ENCODE results near the gene GADD45G. TPM values are rescaled to one million over a fixed set of nuclear protein-coding genes. Genes with fewer than 3 reads are reported as not detected.

Gene GADD45G
- total and polyA plus RNA-seq, 2 of the 8 experiments (the other 6 are each of a cell fraction or from before 2014, with no cell fraction given), result 7.0 to 11.4 TPM

- no peak overlapping the region for H3K27ac ChIP-seq (ENCODE audit: low read depth, low read length)
- FAIRE-seq, result no peak
- TF ChIP-seq CTCF (IDR thresholded peaks at IDR 0.05; ENCODE audit: control extremely low read depth in 1 of 3, insufficient read depth in 1 of 3, low read depth in 1 of 3, low read length in 3 of 3) (no peak), KDM4A (IDR thresholded peaks at IDR 0.05; ENCODE audit: low read depth, low read length, severe bottlenecking) (no peak), CTBP2 (IDR thresholded peaks at IDR 0.05; ENCODE audit: borderline replicate concordance, insufficient read depth, insufficient read length, low read length) (no peak), RAD21 (IDR thresholded peaks at IDR 0.05 in 1 of 2, conservative IDR thresholded peaks at IDR 0.05 in 1 of 2; ENCODE audit: low read depth in 2 of 2, low read length in 2 of 2) (no peak), SP4 (IDR thresholded peaks at IDR 0.05; ENCODE audit: low read length) (no peak), E2F6 (IDR thresholded peaks at IDR 0.05) (no peak), SIRT6 (IDR thresholded peaks at IDR 0.05; ENCODE audit: low read length) (no peak), CHD1 (IDR thresholded peaks at IDR 0.05; ENCODE audit: low read depth, low read length) (no peak), YY1 (IDR thresholded peaks at IDR 0.05; ENCODE audit: low read depth, low read length) (no peak), NANOG (IDR thresholded peaks at IDR 0.05; ENCODE audit: insufficient read depth, low read depth, low read length, poor library complexity, severe bottlenecking) (no peak), CEBPB (IDR thresholded peaks at IDR 0.05; ENCODE audit: low read depth, low read length) (no peak)
These were observed 38.0 kb downstream of the GADD45G start for GRCh38 chr9:89642789-89643188.

More at GRCh38 chr9:89642789-89643188, 38.0 kb downstream of the GADD45G start:
- H3K4me2 ChIP-seq (ENCODE audit: insufficient read depth in 1 of 2, low read depth in 2 of 2, low read length in 2 of 2), result no peak overlapping the region
- no peaks in the 10 kb centered on the region for H3K23me2 ChIP-seq (ENCODE audit: low read depth, low read length)
- H4K91ac ChIP-seq (replicated peaks; ENCODE audit: insufficient read length, low read length), result no peak overlapping the region
- WGBS, 2 experiments (ENCODE audit: extremely low coverage in 1 of 2, insufficient coverage in 1 of 2, insufficient read length in 1 of 2, insufficient replicate concordance in 2 of 2, low coverage in 1 of 2, low lambda C conversion rate in 2 of 2, missing lambda C conversion rate in 1 of 2), result 94% methylated on average over 6 of the region's 6 CpGs; no CpG with 5 or more reads in 1 of the 2 experiments
- H3K14ac ChIP-seq (ENCODE audit: insufficient read length), result no peak overlapping the region
- H3K36me3 ChIP-seq (ENCODE audit: control insufficient read depth in 2 of 4, insufficient read depth in 4 of 4, low read length in 3 of 4), result no peaks in the 10 kb centered on the region
- H3K18ac ChIP-seq (ENCODE audit: extremely low read depth, low read length), result no peak overlapping the region
- H3K4me3 ChIP-seq (ENCODE audit: extremely low read depth in 1 of 4, insufficient read depth in 2 of 4, low read depth in 3 of 4, low read length in 4 of 4), result no peak overlapping the region
- H4K20me1 ChIP-seq (replicated peaks in 1 of 2; ENCODE audit: control insufficient read depth in 1 of 2, insufficient read depth in 2 of 2, low read length in 2 of 2), result no peaks in the 10 kb centered on the region
- ChIA-PET POLR2A (ENCODE audit: partially characterized antibody) (no interaction called here), CTCF (ENCODE audit: partially characterized antibody) (interaction anchor here (0.9 to 1.8 kb wide), 3 partner anchors 19 to 115 kb away, joined by 3 to 10 read pairs (median 4); no protein-coding TSS in a partner anchor)
- H2BK5ac ChIP-seq (ENCODE audit: low read depth, low read length), result no peak overlapping the region
- H3K4me1 ChIP-seq (replicated peaks in 1 of 4; ENCODE audit: control insufficient read depth in 3 of 4, insufficient read depth in 4 of 4, low read length in 3 of 4), result peaks cover 0 to 6% (median 0%) of the 10 kb centered on the region in 4 experiments; a peak in 4 of 7 replicates
- no peak overlapping the region for H4K5ac ChIP-seq (ENCODE audit: insufficient read length, low read depth, low read length)
- no peak overlapping the region for H3K9ac ChIP-seq (replicated peaks in 1 of 4; ENCODE audit: extremely low read depth in 1 of 4, low read depth in 3 of 4, low read length in 3 of 4)
- no peak overlapping the region for H2BK20ac ChIP-seq (ENCODE audit: low read length)
- H3K79me2 ChIP-seq (ENCODE audit: control insufficient read depth in 1 of 2, insufficient read depth in 2 of 2, low read length in 2 of 2), result no peaks in the 10 kb centered on the region
- H3K56ac ChIP-seq (replicated peaks; ENCODE audit: insufficient read length, low read depth, low read length), result no peak overlapping the region
- no peak overlapping the region for H2BK120ac ChIP-seq (replicated peaks; ENCODE audit: low read depth, low read length)
- no peak overlapping the region for H3K23ac ChIP-seq (ENCODE audit: insufficient read length)
- no peak overlapping the region for H2BK12ac ChIP-seq (ENCODE audit: low read depth, low read length)
- H3K27me3 ChIP-seq (replicated peaks in 1 of 4; ENCODE audit: control insufficient read depth in 3 of 4, extremely low read depth in 1 of 4, insufficient read depth in 3 of 4, low read length in 3 of 4), result no peaks in the 10 kb centered on the region
- no peak overlapping the region for H3K4ac ChIP-seq (replicated peaks; ENCODE audit: insufficient read length, low read depth, low read length)
- no peak overlapping the region for H2BK15ac ChIP-seq (ENCODE audit: low read length)
- DNase-seq (ENCODE audit: low read depth in 1 of 2, low spot score in 2 of 2), result no peak
- no peaks in the 10 kb centered on the region for H3K9me3 ChIP-seq (ENCODE audit: insufficient read depth in 2 of 2, low read depth in 1 of 2, low read length in 1 of 2)
- no peak overlapping the region for H2AFZ ChIP-seq (ENCODE audit: low read length)
- no peak overlapping the region for H2AK5ac ChIP-seq (ENCODE audit: low read depth, low read length)
- no peaks in the 10 kb centered on the region for H3K79me1 ChIP-seq (ENCODE audit: low read depth, low read length)
- H4K8ac ChIP-seq (ENCODE audit: extremely low read depth, insufficient read depth, low read length), result no peak overlapping the region
